Sigmoid colon (tissue), 7 donors: ENCODE results near the gene SLC10A2. TPM values are rescaled to one million over a fixed set of nuclear protein-coding genes. Genes with fewer than 3 reads are reported as not detected.

Source experiments
- DNase-seq: peaks from one replicate; pipeline ENCODE4 v3.0.0-alpha.2; 2019
- H3K27ac ChIP-seq, 4 donors: fragments of 200-600 bp; sonication (generic); one replicate each; pipeline ENCODE4 v1.5.1; 2016 to 2019; ENCODE audit warnings: mild to moderate bottlenecking in 1 of 4
- H3K27me3 ChIP-seq, 3 donors: fragments of 200-600 bp; sonication (generic); one replicate each; pipeline ENCODE4 v1.5.1; 2019; ENCODE audit warnings: mild to moderate bottlenecking in 1 of 3
- H3K36me3 ChIP-seq, 4 donors: fragments of 200-600 bp; sonication (generic); one replicate each; pipeline ENCODE4 v1.5.1; 2016 to 2019
- H3K4me1 ChIP-seq, 4 donors: fragments of 200-600 bp; sonication (generic); one replicate each; pipeline ENCODE4 v1.5.1; 2017 to 2019
- H3K4me3 ChIP-seq, 4 donors: fragments of 200-600 bp; sonication (generic); one replicate each; pipeline ENCODE4 v1.5.1; 2017 to 2019; ENCODE audit warnings: mild to moderate bottlenecking in 2 of 4, moderate library complexity in 1 of 4
- H3K9me3 ChIP-seq, 4 donors: fragments of 200-600 bp in 3 of 4; sonication (generic) in 3 of 4; one replicate each; pipeline versions ENCODE4 v1.5.1 to v1.6.1; 2013 to 2019
- CTCF ChIP-seq, 4 experiments: fragments of 450-650 bp in 3 of 4; fragments of 200-600 bp in 1 of 4; IDR thresholded peaks; one replicate each; pipeline ENCODE4 v1.5.1; 2016 to 2019; ENCODE audit warnings: antibody characterized with exemption in 4 of 4, mild to moderate bottlenecking in 3 of 4, moderate library complexity in 2 of 4
- EP300 ChIP-seq, 4 donors: sonication (generic); formaldehyde crosslinking; IDR thresholded peaks; one replicate each; pipeline ENCODE4 v1.6.1; 2017; ENCODE audit warnings: antibody characterized with exemption in 4 of 4
- POLR2A ChIP-seq, 2 donors: fragments of 450-650 bp; IDR thresholded peaks; one replicate each; pipeline ENCODE4 v1.6.1; 2016; ENCODE audit warnings: antibody characterized with exemption in 2 of 2, mild to moderate bottlenecking in 2 of 2, moderate library complexity in 2 of 2
- POLR2AphosphoS5 ChIP-seq, 4 donors: sonication (generic); formaldehyde crosslinking; IDR thresholded peaks; one replicate each; pipeline ENCODE4 v1.6.1; 2017; ENCODE audit warnings: antibody characterized with exemption in 4 of 4
- WGBS, 2 donors: extraction: QIAGEN DNeasy Blood & Tissue Kit; methylation state at CpG; one replicate each; pipeline ENCODE4 v1.1.7; 2013; 5-methylcytosine and 5-hydroxymethylcytosine counted together
- intact Hi-C: fragments of 100-400 bp; cut with DNase I; formaldehyde crosslinking; loops from one replicate; pipeline ENCODE4 v1.15.1; 2023
- polyA plus RNA-seq, 3 donors: library from polyadenylated mRNA; stranded (reverse); fragments of 200-250 nt; gene quantifications; one replicate each; pipeline ENCODE4 v1.2.3, GENCODE V29; 2013
- total RNA-seq, 4 donors: library from RNA; depleted of rRNA; stranded (reverse); fragments of >200 nt; gene quantifications; one replicate each; pipeline ENCODE4 v1.1.0, GENCODE V29; 2016
- donor health status: healthy with polysubstance abuse.
- donor health status: Bipolar disorder and iron deficiency.
- donor health status: healthy.

SLC10A2 gene
- total and polyA plus RNA-seq, 7 donors = 0.29 TPM; not detected in 6

- 28 to 38% methylated on average over 1 of the region's 1 CpG for WGBS, 2 donors
These were observed 57.0 kb downstream of the SLC10A2 start for GRCh38 chr13:103009051-103009840.

GRCh38 chr13:103007427-103007762, 58.8 kb downstream of the SLC10A2 start:
- intact Hi-C loops = no loop called here
- no peak overlapping the region for H3K4me3 ChIP-seq
- H3K27me3 ChIP-seq = no peaks in the 10 kb centered on the region
- no peaks in the 10 kb centered on the region for H3K9me3 ChIP-seq
- TF ChIP-seq CTCF (IDR thresholded peaks at IDR 0.05) (no peak), EP300 (IDR thresholded peaks at IDR 0.05) (no peak), POLR2A (IDR thresholded peaks at IDR 0.05) (no peak), POLR2AphosphoS5 (IDR thresholded peaks at IDR 0.05) (no peak)
- WGBS, 2 donors = 77 to 86% methylated on average over 4 of the region's 4 CpGs
- no peaks in the 10 kb centered on the region for H3K36me3 ChIP-seq
- no peak for DNase-seq
- no peak overlapping the region for H3K27ac ChIP-seq
- H3K4me1 ChIP-seq = no peaks in the 10 kb centered on the region

More at GRCh38 chr13:103009051-103009840, 57.0 kb downstream of the SLC10A2 start:
- no peak overlapping the region for H3K4me3 ChIP-seq
- no peaks in the 10 kb centered on the region for H3K9me3 ChIP-seq
- H3K27me3 ChIP-seq = no peaks in the 10 kb centered on the region
- intact Hi-C loops = no loop called here
- no peaks in the 10 kb centered on the region for H3K4me1 ChIP-seq
- no peak for DNase-seq
- no peak overlapping the region for H3K27ac ChIP-seq
- TF ChIP-seq EP300 (IDR thresholded peaks at IDR 0.05) = no peak
- no peak for TF ChIP-seq POLR2AphosphoS5 (IDR thresholded peaks at IDR 0.05)
- TF ChIP-seq CTCF (IDR thresholded peaks at IDR 0.05) = no peak
- no peak for TF ChIP-seq POLR2A (IDR thresholded peaks at IDR 0.05)
- H3K36me3 ChIP-seq = no peaks in the 10 kb centered on the region

- WGBS, 2 donors = 68 to 87% methylated on average over 11 of the region's 11 CpGs
- no peaks in the 10 kb centered on the region for H3K36me3 ChIP-seq
- no peaks in the 10 kb centered on the region for H3K9me3 ChIP-seq
- DNase-seq = no peak
- no peaks in the 10 kb centered on the region for H3K4me1 ChIP-seq
- H3K27me3 ChIP-seq = no peaks in the 10 kb centered on the region
- H3K4me3 ChIP-seq = no peak overlapping the region
- no peak for TF ChIP-seq POLR2AphosphoS5 (IDR thresholded peaks at IDR 0.05)
- TF ChIP-seq POLR2A (IDR thresholded peaks at IDR 0.05) = no peak
- TF ChIP-seq CTCF (IDR thresholded peaks at IDR 0.05) = no peak
- TF ChIP-seq EP300 (IDR thresholded peaks at IDR 0.05) = no peak
- intact Hi-C loops = no loop called here
- H3K27ac ChIP-seq = no peak overlapping the region
These were observed 59.4 kb downstream of the SLC10A2 start for GRCh38 chr13:103006641-103007426.

- 36 to 70% methylated on average over 4 of the region's 4 CpGs for WGBS, 2 donors
- TF ChIP-seq POLR2A (IDR thresholded peaks at IDR 0.05) (no peak), EP300 (IDR thresholded peaks at IDR 0.05) (no peak), CTCF (IDR thresholded peaks at IDR 0.05) (no peak), POLR2AphosphoS5 (IDR thresholded peaks at IDR 0.05) (no peak)
- no peak overlapping the region for H3K4me3 ChIP-seq
- DNase-seq = no peak
- H3K27ac ChIP-seq = no peak overlapping the region
- no peaks in the 10 kb centered on the region for H3K27me3 ChIP-seq
- intact Hi-C loops = no loop called here
- H3K36me3 ChIP-seq = no peaks in the 10 kb centered on the region
- H3K9me3 ChIP-seq = no peaks in the 10 kb centered on the region
- no peaks in the 10 kb centered on the region for H3K4me1 ChIP-seq
These were observed 61.4 kb downstream of the SLC10A2 start for GRCh38 chr13:103004661-103005345.
